HCT116 (cell line): ENCODE measurements around the gene MYCN.

ENCODE experiments used
- CBX3 ChIP-seq: IDR thresholded peaks from 2 replicates; pipeline ENCODE4 v1.6.1; 2012; ENCODE audit warnings: low read depth
- CTCF ChIP-seq, 3 experiments: fragments of 200-600 bp in 1 of 3; sonication (generic) in 1 of 3; IDR thresholded peaks in 2 of 3; conservative IDR thresholded peaks in 1 of 3; 2 replicates each; pipeline ENCODE4 v1.5.1; 2012 to 2017; ENCODE audit warnings: low read depth in 2 of 3, low read length in 2 of 3, antibody characterized with exemption in 1 of 3, borderline replicate concordance in 1 of 3, control low read depth in 1 of 3, mild to moderate bottlenecking in 1 of 3, mixed read lengths in 1 of 3, mixed run types in 1 of 3, moderate library complexity in 1 of 3; ENCODE audit not compliant: insufficient read depth in 1 of 3
- RAD21 ChIP-seq: IDR thresholded peaks from 2 replicates; pipeline ENCODE4 v1.6.1; 2012; ENCODE audit warnings: low read depth, mild to moderate bottlenecking
- SRF ChIP-seq: IDR thresholded peaks from 2 replicates; pipeline ENCODE4 v1.6.1; 2012; ENCODE audit warnings: low read depth

- TF ChIP-seq CBX3 (no peak), CTCF (IDR thresholded peaks at IDR 0.05 in 2 of 3, conservative IDR thresholded peaks at IDR 0.05 in 1 of 3; ENCODE audit: borderline replicate concordance in 1 of 3, insufficient read depth in 1 of 3, low read depth in 2 of 3, low read length in 2 of 3) (no peak), RAD21 (no peak), SRF (no peak)
Measured at GRCh38 chr2:15991231-15991630, 50.9 kb downstream of the MYCN start.
